MM.1S (cell line): ENCODE data around the gene NUP214.
A peak's percentile ranks its signal among the peaks of the same experiment; 100 is the strongest.

Experiments used
- DNase-seq: peaks from one replicate; pipeline ENCODE4 v3.0.0-alpha.2; 2015
- H2AFZ ChIP-seq: fragments of 300-600 bp; sonication (generic); 2 replicates; pipeline ENCODE4 v1.6.0; 2016; ENCODE audit warnings: antibody characterized with exemption, low read length
- H3F3A ChIP-seq: fragments of 300-600 bp; sonication (generic); 2 replicates; pipeline ENCODE4 v1.6.1; 2016; ENCODE audit warnings: mild to moderate bottlenecking, antibody characterized with exemption, low read length, moderate library complexity, mixed read lengths; ENCODE audit not compliant: insufficient read depth
- H3K27ac ChIP-seq: fragments of 300-600 bp; sonication (generic); 2 replicates; pipeline ENCODE4 v1.5.1; 2016; ENCODE audit warnings: mild to moderate bottlenecking, low read length
- H3K27me3 ChIP-seq: fragments of 300-600 bp; sonication (generic); replicated peaks from 2 replicates; pipeline ENCODE4 v1.6.0; 2016; ENCODE audit warnings: low read length; ENCODE audit not compliant: insufficient read depth
- H3K36me3 ChIP-seq: fragments of 300-600 bp; sonication (generic); replicated peaks from 2 replicates; pipeline ENCODE4 v1.6.1; 2016; ENCODE audit warnings: mild to moderate bottlenecking, low read length, mixed read lengths; ENCODE audit not compliant: insufficient read depth
- H3K4me1 ChIP-seq: fragments of 300-600 bp; sonication (generic); 2 replicates; pipeline ENCODE4 v1.6.1; 2016; ENCODE audit warnings: low read length, mixed read lengths
- H3K4me2 ChIP-seq: fragments of 300-600 bp; sonication (generic); 2 replicates; pipeline ENCODE4 v1.6.0; 2016; ENCODE audit warnings: low read depth, low read length
- H3K4me3 ChIP-seq: fragments of 300-600 bp; sonication (generic); 2 replicates; pipeline ENCODE4 v1.5.1; 2016; ENCODE audit warnings: low read length, mixed read lengths
- H3K79me2 ChIP-seq: fragments of 300-600 bp; sonication (generic); 2 replicates; pipeline ENCODE4 v1.6.1; 2016; ENCODE audit warnings: mixed run types, low read length, mixed read lengths
- H3K9ac ChIP-seq: fragments of 300-600 bp; sonication (generic); 2 replicates; pipeline ENCODE4 v1.6.1; 2016; ENCODE audit warnings: low read length, mixed read lengths
- H3K9me2 ChIP-seq: fragments of 300-600 bp; sonication (generic); replicated peaks from 2 replicates; pipeline ENCODE4 v1.6.1; 2016; ENCODE audit warnings: mild to moderate bottlenecking, low read length, mixed read lengths; ENCODE audit not compliant: insufficient read depth
- H3K9me3 ChIP-seq: fragments of 300-600 bp; sonication (generic); replicated peaks from 2 replicates; pipeline ENCODE4 v1.6.1; 2016; ENCODE audit warnings: mild to moderate bottlenecking, low read length, mixed read lengths; ENCODE audit not compliant: insufficient read depth
- H4K20me1 ChIP-seq: fragments of 300-600 bp; sonication (generic); 2 replicates; pipeline ENCODE4 v1.6.1; 2016; ENCODE audit warnings: mild to moderate bottlenecking, low read length, moderate library complexity, mixed read lengths; ENCODE audit not compliant: insufficient read depth
- EZH2 ChIP-seq: fragments of 300-600 bp; sonication (generic); optimal IDR thresholded peaks from 2 replicates; pipeline ENCODE3; 2017; ENCODE audit warnings: low read depth, mild to moderate bottlenecking, antibody characterized with exemption, low read length, mixed read lengths
- EZH2phosphoT487 ChIP-seq: fragments of 300-600 bp; sonication (generic); IDR thresholded peaks from 2 replicates; pipeline ENCODE4 v1.6.1; 2018; ENCODE audit warnings: antibody characterized with exemption, low read length
- TF ChIP-seq, protein P1 (sequence below): fragments of 300-600 bp; sonication (generic); IDR thresholded peaks from 2 replicates; pipeline ENCODE4 v1.5.1; 2016; ENCODE audit warnings: antibody characterized with exemption, low read length, mixed read lengths

NUP214 gene

DNA sequence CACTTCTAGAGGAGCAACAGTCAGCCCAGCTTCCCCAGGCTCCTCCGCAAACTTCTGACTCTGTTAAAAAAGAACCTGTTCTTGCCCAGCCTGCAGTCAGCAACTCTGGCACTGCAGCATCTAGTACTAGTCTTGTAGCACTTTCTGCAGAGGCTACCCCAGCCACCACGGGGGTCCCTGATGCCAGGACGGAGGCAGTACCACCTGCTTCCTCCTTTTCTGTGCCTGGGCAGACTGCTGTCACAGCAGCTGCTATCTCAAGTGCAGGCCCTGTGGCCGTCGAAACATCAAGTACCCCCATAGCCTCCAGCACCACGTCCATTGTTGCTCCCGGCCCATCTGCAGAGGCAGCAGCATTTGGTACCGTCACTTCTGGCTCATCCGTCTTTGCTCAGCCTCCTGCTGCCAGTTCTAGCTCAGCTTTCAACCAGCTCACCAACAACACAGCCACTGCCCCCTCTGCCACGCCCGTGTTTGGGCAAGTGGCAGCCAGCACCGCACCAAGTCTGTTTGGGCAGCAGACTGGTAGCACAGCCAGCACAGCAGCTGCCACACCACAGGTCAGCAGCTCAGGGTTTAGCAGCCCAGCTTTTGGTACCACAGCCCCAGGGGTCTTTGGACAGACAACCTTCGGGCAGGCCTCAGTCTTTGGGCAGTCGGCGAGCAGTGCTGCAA is 72.8 kb downstream of the NUP214 start:
- no peaks in the 10 kb centered on the region for H4K20me1 ChIP-seq
- H3K4me2 ChIP-seq = no peak overlapping the region
- H3K9me3 ChIP-seq = no peaks in the 10 kb centered on the region
- DNase-seq = no peak
- no peak overlapping the region for H2AFZ ChIP-seq
- H3K4me1 ChIP-seq = peaks cover 2% of the 10 kb centered on the region
- H3F3A ChIP-seq = no peaks in the 10 kb centered on the region
- no peaks in the 10 kb centered on the region for H3K27me3 ChIP-seq
- no peak overlapping the region for H3K4me3 ChIP-seq
- TF ChIP-seq, protein P1, sequence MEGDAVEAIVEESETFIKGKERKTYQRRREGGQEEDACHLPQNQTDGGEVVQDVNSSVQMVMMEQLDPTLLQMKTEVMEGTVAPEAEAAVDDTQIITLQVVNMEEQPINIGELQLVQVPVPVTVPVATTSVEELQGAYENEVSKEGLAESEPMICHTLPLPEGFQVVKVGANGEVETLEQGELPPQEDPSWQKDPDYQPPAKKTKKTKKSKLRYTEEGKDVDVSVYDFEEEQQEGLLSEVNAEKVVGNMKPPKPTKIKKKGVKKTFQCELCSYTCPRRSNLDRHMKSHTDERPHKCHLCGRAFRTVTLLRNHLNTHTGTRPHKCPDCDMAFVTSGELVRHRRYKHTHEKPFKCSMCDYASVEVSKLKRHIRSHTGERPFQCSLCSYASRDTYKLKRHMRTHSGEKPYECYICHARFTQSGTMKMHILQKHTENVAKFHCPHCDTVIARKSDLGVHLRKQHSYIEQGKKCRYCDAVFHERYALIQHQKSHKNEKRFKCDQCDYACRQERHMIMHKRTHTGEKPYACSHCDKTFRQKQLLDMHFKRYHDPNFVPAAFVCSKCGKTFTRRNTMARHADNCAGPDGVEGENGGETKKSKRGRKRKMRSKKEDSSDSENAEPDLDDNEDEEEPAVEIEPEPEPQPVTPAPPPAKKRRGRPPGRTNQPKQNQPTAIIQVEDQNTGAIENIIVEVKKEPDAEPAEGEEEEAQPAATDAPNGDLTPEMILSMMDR = no peak
- TF ChIP-seq EZH2 (no peak), EZH2phosphoT487 (no peak)
- peaks cover 3% of the 10 kb centered on the region; the same call in 1 of the 2 replicates for H3K36me3 ChIP-seq
- no peaks in the 10 kb centered on the region for H3K9me2 ChIP-seq
- H3K9ac ChIP-seq = no peak overlapping the region
- H3K27ac ChIP-seq = no peak overlapping the region
- H3K79me2 ChIP-seq = no peaks in the 10 kb centered on the region

DNA sequence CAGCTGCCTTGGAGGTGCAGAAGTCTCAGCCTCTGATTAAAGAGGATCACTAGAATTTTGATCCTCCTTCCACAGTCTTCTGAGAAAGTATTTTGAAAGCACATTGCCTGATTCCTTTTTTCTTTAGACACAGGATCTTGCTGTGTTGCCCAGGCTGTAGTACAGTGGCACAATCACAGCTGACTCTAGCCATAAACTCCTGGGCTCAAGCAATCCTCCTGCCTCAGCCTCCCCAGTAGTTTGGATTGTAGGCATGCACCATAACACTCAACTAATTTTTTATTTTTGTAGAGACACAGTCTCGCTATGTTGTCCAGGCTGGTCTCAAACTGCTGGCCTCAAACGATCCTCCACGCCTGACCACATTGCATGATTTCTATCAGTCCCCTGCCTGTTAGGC is 76.5 kb downstream of the NUP214 start:
- Histone ChIP-seq H3F3A (no peaks in the 10 kb centered on the region), H3K4me1 (peaks cover 9% of the 10 kb centered on the region), H3K36me3 (peaks cover 8% of the 10 kb centered on the region; the same call in 1 of the 2 replicates), H3K27me3 (no peaks in the 10 kb centered on the region), H3K9ac (no peak overlapping the region), H4K20me1 (no peaks in the 10 kb centered on the region), H3K9me2 (no peaks in the 10 kb centered on the region), H3K27ac (no peak overlapping the region), H3K79me2 (no peaks in the 10 kb centered on the region), H2AFZ (no peak overlapping the region), H3K9me3 (no peaks in the 10 kb centered on the region), H3K4me2 (no peak overlapping the region), H3K4me3 (no peak overlapping the region)
- DNase-seq = no peak
- TF ChIP-seq, protein P1 = no peak
- TF ChIP-seq EZH2phosphoT487 = no peak

DNA sequence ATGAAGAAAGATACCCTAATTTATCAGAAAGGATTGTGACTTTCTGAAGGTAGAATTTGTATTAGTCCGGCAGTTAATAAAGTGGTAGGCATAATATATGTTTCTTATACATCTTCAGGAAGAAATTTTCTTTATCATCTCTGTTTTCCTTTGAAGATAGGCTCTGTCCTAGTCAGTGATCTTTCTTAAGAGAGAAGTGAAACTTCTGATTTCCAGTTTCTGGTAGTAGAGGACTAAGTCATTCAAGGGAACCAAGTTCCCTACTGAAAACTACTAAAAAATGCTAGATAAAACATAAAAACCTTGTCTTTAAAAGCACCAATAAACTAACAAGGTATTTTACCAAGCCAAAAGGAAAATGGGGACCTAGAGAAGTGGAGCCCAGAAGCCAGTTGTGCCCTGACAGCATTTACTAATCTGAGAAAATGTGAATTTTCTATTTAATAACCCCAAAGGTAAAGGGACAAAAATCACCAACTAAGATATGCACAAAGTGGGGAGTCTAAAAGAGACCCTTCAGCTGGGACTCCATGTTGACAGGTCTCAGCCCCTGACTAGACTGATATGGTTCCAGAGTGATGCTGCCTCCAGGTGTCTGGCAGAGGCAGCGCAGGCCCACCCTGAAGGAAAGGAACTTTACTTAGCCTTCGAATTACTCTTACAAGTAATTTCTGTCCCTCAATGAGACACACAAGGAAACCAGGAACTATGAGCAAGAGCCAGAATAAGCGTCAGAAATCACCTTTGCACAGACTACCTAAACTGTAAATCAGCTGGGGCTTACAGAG is 78.2 kb downstream of the NUP214 start:
- Histone ChIP-seq H3K4me3 (no peak overlapping the region), H3K36me3 (0 out of 2 replicates have a peak, but pooled peaks cover 8% of the 10 kb centered on the region), H3F3A (no peaks in the 10 kb centered on the region), H4K20me1 (no peaks in the 10 kb centered on the region), H3K9ac (no peak overlapping the region), H3K9me3 (no peaks in the 10 kb centered on the region), H3K4me2 (no peak overlapping the region), H3K27me3 (no peaks in the 10 kb centered on the region), H2AFZ (no peak overlapping the region), H3K4me1 (peaks cover 9% of the 10 kb centered on the region), H3K79me2 (no peaks in the 10 kb centered on the region), H3K9me2 (no peaks in the 10 kb centered on the region), H3K27ac (no peak overlapping the region; the same call in 1 of the 2 replicates)
- no peak for DNase-seq
- TF ChIP-seq, protein P1 = peak; percentile 42
- no peak for TF ChIP-seq EZH2phosphoT487
- TF ChIP-seq EZH2 = no peak
